Chondrocyte (in vitro differentiated cells): Measurements from ENCODE around the gene DCP2. TPM values are rescaled to one million over a fixed set of nuclear protein-coding genes. Genes with fewer than 3 reads are reported as not detected.
"Not testable (repeated sequence)": the region's sequence is repeated elsewhere in the genome, so short reads cannot be mapped to it uniquely, and the experiment has no call there.

Experiments
- DNase-seq: peaks from one replicate; pipeline ENCODE4 v3.0.0; 2021; ENCODE audit warnings: mixed read lengths, low spot score
- H3K27ac Mint-ChIP-seq: one replicate; pipeline ENCODE4 v1.8.0; 2021; ENCODE audit warnings: mild to moderate bottlenecking, moderate library complexity, mixed read lengths; ENCODE audit not compliant: unreplicated experiment
- H3K27me3 Mint-ChIP-seq: 2 replicates; pipeline ENCODE4 v1.8.0; 2021; ENCODE audit warnings: low read depth, mixed read lengths
- H3K36me3 Mint-ChIP-seq: 2 replicates; pipeline ENCODE4 v1.8.0; 2021; ENCODE audit warnings: low read depth, mixed read lengths
- H3K4me1 Mint-ChIP-seq: 2 replicates; pipeline ENCODE4 v1.8.0; 2021; ENCODE audit warnings: low read depth, mild to moderate bottlenecking, mixed read lengths
- H3K4me3 Mint-ChIP-seq: one replicate; pipeline ENCODE4 v1.8.0; 2021; ENCODE audit warnings: mild to moderate bottlenecking, moderate library complexity, mixed read lengths; ENCODE audit not compliant: unreplicated experiment
- H3K9me3 Mint-ChIP-seq: 2 replicates; pipeline ENCODE4 v1.8.0; 2021; ENCODE audit warnings: low read depth, mixed read lengths
- total RNA-seq: library from RNA; stranded (reverse); gene quantifications from 3 replicates; pipeline ENCODE4 v1.2.1, GENCODE V29; 2021
- TF ChIP-seq, protein P1 (sequence below): fragments of 200-600 bp; sonication (generic); IDR thresholded peaks from 2 replicates; pipeline ENCODE4 v1.5.0; 2021; ENCODE audit warnings: antibody characterized with exemption, mild to moderate bottlenecking, moderate library complexity

DCP2 gene
- total RNA-seq, 1 donor from 2014 or later: 40.1 TPM

DNA sequence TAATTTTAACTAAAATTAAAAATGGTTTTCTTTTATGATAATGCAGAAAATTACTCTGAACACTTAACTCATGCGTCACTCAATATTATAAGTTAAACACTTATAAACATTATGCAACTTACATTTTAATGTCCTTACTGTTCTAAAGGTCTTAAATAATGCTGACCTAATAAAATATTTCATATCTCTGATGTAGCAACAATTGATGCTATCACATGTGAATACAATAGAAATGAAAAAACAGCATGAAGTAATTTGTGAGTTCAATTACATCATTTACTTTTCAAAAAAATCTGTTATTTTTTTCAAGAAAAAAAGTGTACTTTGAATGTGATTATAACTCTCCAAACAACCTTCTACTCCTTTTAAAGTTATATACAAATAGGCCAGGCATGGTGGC lies 28.1 kb upstream of the DCP2 start:
- no peak overlapping the region for H3K4me3 Mint-ChIP-seq
- peaks cover 5% of the 10 kb centered on the region for H3K27me3 Mint-ChIP-seq
- no peak overlapping the region for H3K27ac Mint-ChIP-seq
- TF ChIP-seq, protein P1, sequence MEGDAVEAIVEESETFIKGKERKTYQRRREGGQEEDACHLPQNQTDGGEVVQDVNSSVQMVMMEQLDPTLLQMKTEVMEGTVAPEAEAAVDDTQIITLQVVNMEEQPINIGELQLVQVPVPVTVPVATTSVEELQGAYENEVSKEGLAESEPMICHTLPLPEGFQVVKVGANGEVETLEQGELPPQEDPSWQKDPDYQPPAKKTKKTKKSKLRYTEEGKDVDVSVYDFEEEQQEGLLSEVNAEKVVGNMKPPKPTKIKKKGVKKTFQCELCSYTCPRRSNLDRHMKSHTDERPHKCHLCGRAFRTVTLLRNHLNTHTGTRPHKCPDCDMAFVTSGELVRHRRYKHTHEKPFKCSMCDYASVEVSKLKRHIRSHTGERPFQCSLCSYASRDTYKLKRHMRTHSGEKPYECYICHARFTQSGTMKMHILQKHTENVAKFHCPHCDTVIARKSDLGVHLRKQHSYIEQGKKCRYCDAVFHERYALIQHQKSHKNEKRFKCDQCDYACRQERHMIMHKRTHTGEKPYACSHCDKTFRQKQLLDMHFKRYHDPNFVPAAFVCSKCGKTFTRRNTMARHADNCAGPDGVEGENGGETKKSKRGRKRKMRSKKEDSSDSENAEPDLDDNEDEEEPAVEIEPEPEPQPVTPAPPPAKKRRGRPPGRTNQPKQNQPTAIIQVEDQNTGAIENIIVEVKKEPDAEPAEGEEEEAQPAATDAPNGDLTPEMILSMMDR: no peak
- H3K9me3 Mint-ChIP-seq: no peaks in the 10 kb centered on the region
- DNase-seq: no peak
- H3K36me3 Mint-ChIP-seq: no peaks in the 10 kb centered on the region
- no peaks in the 10 kb centered on the region for H3K4me1 Mint-ChIP-seq

DNA sequence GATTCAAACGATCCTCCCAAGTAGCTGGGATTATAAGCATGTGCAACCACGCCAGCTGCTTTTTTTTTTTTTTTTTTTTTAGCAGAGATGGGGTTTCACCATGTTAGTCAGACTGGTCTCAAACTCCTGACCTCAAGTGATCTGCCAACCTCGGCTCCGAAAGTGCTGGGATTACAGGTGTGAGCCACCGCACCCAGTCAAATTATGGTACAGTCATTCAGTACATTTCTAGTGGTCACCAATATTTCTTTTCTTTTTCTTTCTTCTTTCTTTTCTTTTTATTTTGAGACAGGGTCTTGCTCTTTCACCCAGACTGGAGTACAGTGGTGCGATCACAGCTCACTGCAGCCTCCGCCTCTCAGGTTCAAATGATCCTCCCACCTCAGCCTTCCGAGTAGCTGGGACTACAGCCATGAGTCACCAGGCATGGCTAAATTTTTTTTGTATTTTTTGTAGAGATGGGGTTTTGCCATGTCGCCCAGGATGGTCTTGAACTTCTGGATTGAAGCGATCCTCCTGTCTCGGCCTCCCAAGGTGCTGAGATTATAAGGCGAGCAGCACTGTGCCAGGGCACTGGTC lies 25.4 kb upstream of the DCP2 start:
- no peak overlapping the region for H3K4me3 Mint-ChIP-seq
- no peaks in the 10 kb centered on the region for H3K4me1 Mint-ChIP-seq
- no peaks in the 10 kb centered on the region for H3K27me3 Mint-ChIP-seq
- H3K36me3 Mint-ChIP-seq: no peaks in the 10 kb centered on the region
- no peak for DNase-seq
- TF ChIP-seq, protein P1: no peak
- no peaks in the 10 kb centered on the region for H3K9me3 Mint-ChIP-seq
- H3K27ac Mint-ChIP-seq: no peak overlapping the region

DNA sequence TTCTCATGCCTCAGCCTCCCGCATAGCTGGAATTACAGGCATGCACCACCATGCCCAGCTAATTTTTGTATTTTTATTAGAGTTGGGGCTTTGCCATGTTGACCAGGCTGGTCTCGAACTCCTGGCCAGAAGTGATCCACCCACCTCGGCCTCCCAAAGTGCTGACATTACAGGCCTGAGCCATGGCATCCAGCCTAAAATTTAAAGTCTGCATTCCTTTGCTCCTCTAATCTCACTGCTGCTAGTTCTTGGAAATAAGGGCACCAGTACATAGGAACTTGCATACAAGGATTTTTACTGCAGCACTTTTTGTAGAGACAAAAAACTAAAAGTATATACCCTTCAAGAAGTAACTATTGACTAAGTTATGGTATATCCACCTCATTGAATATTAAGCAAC lies 20.0 kb upstream of the DCP2 start:
- TF ChIP-seq, protein P1: no peak
- H3K4me1 Mint-ChIP-seq: peaks cover 41% of the 10 kb centered on the region
- DNase-seq: no peak
- no peaks in the 10 kb centered on the region for H3K36me3 Mint-ChIP-seq
- H3K27me3 Mint-ChIP-seq: no peaks in the 10 kb centered on the region
- H3K9me3 Mint-ChIP-seq: no peaks in the 10 kb centered on the region
- no peak overlapping the region for H3K27ac Mint-ChIP-seq
- H3K4me3 Mint-ChIP-seq: no peak overlapping the region

DNA sequence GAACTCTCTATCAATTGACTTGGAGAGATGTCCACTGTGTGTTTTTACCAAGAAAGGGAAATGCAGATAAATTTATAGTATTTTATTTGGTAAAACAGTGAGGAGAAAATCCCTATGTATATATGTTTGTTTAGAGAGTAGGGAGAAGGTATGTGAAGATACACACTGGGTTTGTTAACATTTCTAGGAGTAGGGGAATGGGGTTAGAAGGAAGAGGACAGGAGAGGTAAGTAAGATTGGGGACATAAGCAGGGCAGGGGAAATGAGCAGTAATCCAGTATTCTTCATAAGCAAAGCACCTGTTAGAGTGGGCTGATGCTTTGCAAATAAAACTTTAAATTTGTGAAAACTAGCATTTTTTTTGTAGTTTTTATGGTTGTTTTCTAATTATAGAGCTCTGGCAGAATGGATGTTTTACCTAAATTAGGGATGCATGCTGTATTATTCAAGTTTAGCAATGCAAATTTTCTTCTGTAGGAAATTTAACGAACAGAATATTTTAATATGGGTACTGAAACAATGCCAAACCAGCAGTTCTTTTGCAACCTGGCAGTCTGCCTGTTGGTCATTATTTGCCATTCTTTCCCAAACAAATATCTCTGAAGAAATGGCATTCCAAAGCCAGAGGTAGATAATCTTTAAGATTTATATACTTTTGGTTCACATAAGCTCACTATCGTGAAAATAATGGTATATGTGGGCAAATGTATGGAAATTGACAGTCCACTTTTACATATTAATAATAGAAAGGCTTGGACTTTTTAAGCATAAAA lies 19.4 kb upstream of the DCP2 start:
- H3K4me1 Mint-ChIP-seq: peaks cover 41% of the 10 kb centered on the region
- no peaks in the 10 kb centered on the region for H3K36me3 Mint-ChIP-seq
- H3K4me3 Mint-ChIP-seq: no peak overlapping the region
- H3K9me3 Mint-ChIP-seq: no peaks in the 10 kb centered on the region
- TF ChIP-seq, protein P1: no peak
- no peaks in the 10 kb centered on the region for H3K27me3 Mint-ChIP-seq
- H3K27ac Mint-ChIP-seq: no peak overlapping the region
- no peak for DNase-seq

DNA sequence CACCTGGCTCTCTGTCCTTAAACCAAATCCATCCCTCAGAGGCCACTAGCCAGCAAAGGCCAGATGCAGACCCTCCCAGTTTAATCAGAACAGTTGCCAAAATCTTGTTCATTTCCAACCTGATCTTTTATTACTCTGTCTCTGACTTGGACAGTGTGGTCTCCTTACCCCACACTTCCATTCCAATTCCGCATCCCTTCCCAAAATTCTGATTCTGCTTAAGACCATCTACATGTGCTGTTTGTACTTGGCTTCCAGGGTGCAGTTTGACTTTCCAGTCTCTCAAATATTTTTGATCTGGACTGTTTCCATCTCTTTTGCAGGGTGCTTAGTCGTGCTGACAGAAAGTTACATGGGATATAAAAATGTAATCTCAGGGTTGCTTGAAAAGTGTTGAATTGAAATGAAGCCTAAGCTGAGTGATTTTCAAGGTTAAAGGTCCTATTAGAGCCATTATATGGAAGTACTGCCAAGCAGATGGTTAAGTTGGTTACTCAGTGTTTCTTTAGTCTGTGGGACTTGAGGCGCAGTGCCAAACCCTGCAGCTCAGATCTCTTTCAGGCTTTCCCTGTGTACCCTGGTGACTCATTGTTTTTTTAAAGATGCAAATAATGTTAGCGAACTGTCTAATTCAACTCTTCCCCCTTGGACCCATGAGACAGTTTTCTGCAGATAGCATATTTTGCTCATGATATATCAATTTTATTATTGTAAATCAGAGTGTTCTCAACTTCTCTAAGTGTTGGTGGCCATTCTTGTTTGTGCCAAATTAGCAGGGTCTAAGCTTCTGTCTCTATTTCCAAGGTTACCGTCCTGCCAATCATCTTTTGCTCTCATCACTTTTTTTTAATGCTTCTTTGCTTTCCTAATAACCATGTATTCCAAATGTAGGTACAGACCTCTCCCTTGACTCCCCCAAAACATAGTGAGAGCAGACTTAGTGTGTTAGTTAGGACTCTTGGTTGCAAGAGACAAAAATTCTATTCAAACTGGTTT lies 18.2 kb upstream of the DCP2 start:
- Mint-ChIP-seq H3K4me3 (no peak overlapping the region), H3K36me3 (no peaks in the 10 kb centered on the region), H3K27ac (peak overlapping the region; percentile 85), H3K4me1 (peaks cover 47% of the 10 kb centered on the region), H3K27me3 (no peaks in the 10 kb centered on the region), H3K9me3 (no peaks in the 10 kb centered on the region)
- TF ChIP-seq, protein P1: no peak
- no peak for DNase-seq

DNA sequence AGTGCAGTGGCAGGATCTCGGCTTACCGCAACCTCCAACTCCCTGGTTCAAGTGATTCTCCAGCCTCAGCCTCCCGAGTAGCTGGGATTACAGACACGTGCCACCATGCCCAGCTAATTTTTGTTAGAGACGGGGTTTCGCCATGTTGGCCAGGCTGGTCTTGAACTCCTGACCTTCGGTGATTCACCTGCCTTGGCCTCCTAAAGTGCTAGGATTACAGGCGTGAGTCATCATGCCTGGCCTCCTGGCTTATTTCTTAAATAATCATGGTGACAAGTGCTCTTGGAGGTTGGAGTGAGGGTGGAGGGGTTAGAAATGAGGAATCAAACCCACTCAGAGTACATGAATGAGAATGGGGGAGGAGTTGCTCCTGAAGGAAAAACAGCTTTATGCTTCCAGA lies 16.7 kb upstream of the DCP2 start:
- H3K4me1 Mint-ChIP-seq: peaks cover 56% of the 10 kb centered on the region
- peak overlapping the region; percentile 85 for H3K27ac Mint-ChIP-seq
- not testable (repeated sequence) for H3K9me3 Mint-ChIP-seq, H3K4me3 Mint-ChIP-seq, DNase-seq, H3K27me3 Mint-ChIP-seq, H3K36me3 Mint-ChIP-seq
